Fibroblast of the aortic adventitia (primary cell): ENCODE results near the gene PCBP3. TPM values are rescaled to one million over a fixed set of nuclear protein-coding genes. Genes with fewer than 3 reads are reported as not detected.

Experiments
- DNase-seq: peaks from one replicate; pipeline ENCODE4 v3.0.0-alpha.2; 2010; ENCODE audit warnings: low read depth
- H3K4me3 ChIP-seq: 2 replicates; pipeline ENCODE4 v1.5.1; 2011; ENCODE audit warnings: low read depth, mild to moderate bottlenecking, control low read depth, low read length, moderate library complexity
- CTCF ChIP-seq: IDR thresholded peaks from 2 replicates; pipeline ENCODE4 v1.5.1; 2011; ENCODE audit warnings: mild to moderate bottlenecking, low read length, control low read depth, inconsistent platforms; ENCODE audit not compliant: insufficient read depth
- total RNA-seq: library from RNA; depleted of rRNA; stranded (reverse); fragments of >200 nt; gene quantifications from 2 replicates; pipeline ENCODE4 v1.2.3, GENCODE V29; 2012; ENCODE audit warnings: low replicate concordance

PCBP3 gene
- total RNA-seq, 1 donor, result 1.2 TPM

- no peak for TF ChIP-seq CTCF
- no peak for DNase-seq
- no peak overlapping the region for H3K4me3 ChIP-seq
Observed at GRCh38 chr21:45852886-45853400, 209.4 kb downstream of the PCBP3 start.

GRCh38 chr21:45853703-45854342, 210.3 kb downstream of the PCBP3 start:
- H3K4me3 ChIP-seq, result no peak overlapping the region
- TF ChIP-seq CTCF, result no peak
- no peak for DNase-seq

DNA sequence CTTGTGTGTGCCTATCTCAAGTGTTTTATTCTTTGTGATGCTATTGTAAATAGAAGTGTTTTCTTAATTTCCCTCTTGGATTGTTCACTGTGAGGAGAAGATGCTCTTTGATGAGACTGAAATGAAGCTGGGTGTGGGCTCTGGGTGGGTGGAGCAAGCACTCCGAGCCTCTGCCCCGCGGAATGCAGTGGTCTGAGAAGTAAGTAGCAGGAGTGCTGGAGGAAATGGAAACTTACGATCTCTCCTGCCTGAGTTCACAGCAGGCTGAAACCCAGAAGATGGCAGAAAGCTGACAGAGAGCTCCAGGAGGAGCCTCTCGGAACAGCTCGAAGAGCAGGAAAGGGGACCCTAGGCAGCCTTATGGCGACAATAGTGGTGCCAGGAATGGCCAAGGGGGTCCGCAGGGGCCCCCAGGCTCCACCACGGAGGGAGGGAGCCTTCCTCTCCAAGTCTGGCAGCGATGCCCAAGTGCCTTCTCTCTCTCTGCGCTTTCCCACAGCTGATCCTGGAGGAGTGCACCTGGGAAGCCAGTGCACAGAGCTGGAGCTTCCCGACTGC, 211.2 kb downstream of the PCBP3 start:
- no peak for TF ChIP-seq CTCF
- DNase-seq, result no peak

GRCh38 chr21:45855248-45855811, 211.8 kb downstream of the PCBP3 start:
- no peak for DNase-seq
- no peak for TF ChIP-seq CTCF
- H3K4me3 ChIP-seq, result no peak overlapping the region

More for the DNA sequence above, 211.2 kb downstream of the PCBP3 start:
- no peak overlapping the region for H3K4me3 ChIP-seq

- DNase-seq, result no peak
- TF ChIP-seq CTCF, result no peak
- no peak overlapping the region for H3K4me3 ChIP-seq
Observed at GRCh38 chr21:45856442-45856841, 212.9 kb downstream of the PCBP3 start.

DNA sequence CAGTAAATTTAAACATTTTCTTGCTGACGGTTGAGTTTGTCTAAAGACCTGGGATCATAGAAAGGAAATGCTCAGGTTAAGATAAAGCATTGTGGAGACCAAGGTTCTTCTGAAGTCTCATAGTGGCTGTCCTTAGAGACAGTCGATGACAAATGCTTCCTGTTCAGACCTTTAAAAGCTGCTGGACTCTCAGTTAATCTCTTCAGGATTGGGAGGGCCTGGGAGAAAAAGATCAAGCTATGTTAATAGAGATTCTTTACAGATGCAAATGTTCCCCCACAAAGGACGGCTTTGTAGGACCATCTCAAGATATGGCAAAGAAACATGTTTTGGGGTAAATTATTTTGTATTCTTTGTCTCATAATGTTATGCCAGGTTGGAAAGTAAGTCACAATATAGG, 213.4 kb downstream of the PCBP3 start:
- H3K4me3 ChIP-seq, result no peak overlapping the region
- DNase-seq, result no peak
- no peak for TF ChIP-seq CTCF
